AG10803 (cell line): ENCODE results near the gene CDH23.
A peak's percentile ranks its signal among the peaks of the same experiment; 100 is the strongest.

Experiments used
- DNase-seq: peaks from one replicate; pipeline ENCODE4 v3.0.0; 2010; ENCODE audit warnings: low read depth
- H3K4me3 ChIP-seq: 2 replicates; pipeline ENCODE4 v1.5.1; 2011; ENCODE audit warnings: mild to moderate bottlenecking, low read length, control low read depth
- CTCF ChIP-seq: conservative IDR thresholded peaks from 2 replicates; pipeline ENCODE4 v1.5.1; 2011; ENCODE audit warnings: mild to moderate bottlenecking, low read length, control low read depth, inconsistent platforms

CDH23 gene

DNA sequence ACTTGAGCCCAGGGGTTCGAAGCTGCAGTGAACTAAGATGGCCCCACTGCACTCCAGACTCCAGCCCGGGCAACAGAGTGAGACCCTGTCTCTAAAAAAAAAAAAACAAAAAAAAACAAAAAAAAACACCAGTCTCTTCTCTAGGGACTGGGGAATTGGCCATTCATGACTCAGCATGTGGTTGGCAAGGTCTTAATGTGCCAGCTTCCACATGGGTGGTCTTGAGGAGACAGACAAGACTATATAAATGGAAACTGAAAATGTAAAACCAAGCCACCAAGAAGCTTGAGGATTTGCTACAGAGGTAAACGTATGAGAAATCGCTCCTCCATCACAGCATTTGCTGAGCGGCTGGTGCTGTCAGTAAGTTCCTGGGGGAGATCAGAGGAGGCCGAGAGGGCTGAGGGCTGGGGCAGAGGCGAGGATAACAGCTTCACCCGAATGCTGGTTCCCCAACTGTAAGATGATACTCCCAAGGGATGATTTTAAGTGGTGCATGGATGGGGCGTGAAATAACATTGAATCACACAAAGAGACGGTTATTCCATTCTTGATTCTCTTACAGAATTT is 194.1 kb downstream of the CDH23 start:
- H3K4me3 ChIP-seq = no peak overlapping the region
- no peak for TF ChIP-seq CTCF
- DNase-seq = no peak

GRCh38 chr10:71594934-71595571 is 198.3 kb downstream of the CDH23 start:
- no peak for DNase-seq
- TF ChIP-seq CTCF = no peak
- no peak overlapping the region for H3K4me3 ChIP-seq

DNA sequence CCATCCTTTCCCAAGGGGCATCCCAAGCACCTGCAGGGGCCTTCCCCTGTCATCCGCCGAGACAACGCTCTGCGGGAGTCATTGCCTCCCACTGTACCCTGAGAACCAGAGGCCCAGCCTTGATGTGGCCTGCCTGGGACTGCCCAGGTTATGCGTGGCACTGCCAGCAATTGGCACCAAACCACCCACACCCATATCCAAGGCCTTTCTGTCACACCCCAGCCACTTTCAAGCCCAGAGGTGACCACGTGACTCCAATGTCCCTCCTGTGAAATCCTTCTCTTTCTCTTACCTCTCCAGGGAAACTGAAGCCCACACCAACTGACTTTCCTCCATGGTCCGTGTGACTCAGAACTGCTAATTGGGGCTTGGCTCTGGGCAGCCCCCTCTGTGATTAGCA is 198.9 kb downstream of the CDH23 start:
- H3K4me3 ChIP-seq = no peak overlapping the region
- TF ChIP-seq CTCF = no peak
- no peak for DNase-seq

DNA sequence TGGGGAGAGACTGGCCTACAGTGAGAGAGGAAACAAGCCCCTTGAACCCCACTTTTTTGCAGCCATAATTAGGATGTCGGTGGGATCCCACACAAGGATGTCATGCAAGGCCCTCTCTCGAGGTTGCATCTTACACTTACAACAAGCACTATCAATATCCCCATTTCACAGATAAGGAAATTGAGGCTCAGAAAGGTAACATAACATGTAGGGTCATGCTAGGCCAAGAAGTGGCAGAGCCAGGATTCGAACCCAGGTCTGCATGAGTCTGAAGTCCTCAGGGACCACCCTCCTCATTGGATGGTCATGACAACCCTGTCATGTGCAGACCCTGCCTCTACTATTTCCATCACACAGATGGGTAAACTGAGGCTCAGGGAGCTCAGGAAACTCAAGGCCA is 199.4 kb downstream of the CDH23 start:
- TF ChIP-seq CTCF = no peak
- DNase-seq = no peak
- H3K4me3 ChIP-seq = no peak overlapping the region

DNA sequence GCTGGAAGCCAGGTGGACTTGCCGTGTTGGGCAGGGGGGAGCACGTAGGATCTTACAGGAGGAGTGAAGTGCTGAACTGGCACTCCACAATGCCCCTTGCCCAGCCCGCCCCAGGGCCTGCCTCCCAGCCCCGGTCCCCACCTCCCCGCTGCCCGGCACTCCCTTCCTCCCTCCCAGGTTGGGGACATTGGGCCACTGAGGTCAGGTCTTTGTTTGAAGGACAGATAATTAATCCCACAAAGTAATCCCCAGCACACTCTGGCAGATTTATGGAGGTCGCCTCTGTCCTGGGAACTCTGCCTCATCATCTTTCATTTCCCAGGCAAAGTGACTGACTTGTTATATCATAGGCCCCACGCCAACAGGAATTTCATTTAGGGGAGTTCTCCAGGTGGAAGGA is 200.0 kb downstream of the CDH23 start:
- no peak for DNase-seq
- no peak overlapping the region for H3K4me3 ChIP-seq
- no peak for TF ChIP-seq CTCF

DNA sequence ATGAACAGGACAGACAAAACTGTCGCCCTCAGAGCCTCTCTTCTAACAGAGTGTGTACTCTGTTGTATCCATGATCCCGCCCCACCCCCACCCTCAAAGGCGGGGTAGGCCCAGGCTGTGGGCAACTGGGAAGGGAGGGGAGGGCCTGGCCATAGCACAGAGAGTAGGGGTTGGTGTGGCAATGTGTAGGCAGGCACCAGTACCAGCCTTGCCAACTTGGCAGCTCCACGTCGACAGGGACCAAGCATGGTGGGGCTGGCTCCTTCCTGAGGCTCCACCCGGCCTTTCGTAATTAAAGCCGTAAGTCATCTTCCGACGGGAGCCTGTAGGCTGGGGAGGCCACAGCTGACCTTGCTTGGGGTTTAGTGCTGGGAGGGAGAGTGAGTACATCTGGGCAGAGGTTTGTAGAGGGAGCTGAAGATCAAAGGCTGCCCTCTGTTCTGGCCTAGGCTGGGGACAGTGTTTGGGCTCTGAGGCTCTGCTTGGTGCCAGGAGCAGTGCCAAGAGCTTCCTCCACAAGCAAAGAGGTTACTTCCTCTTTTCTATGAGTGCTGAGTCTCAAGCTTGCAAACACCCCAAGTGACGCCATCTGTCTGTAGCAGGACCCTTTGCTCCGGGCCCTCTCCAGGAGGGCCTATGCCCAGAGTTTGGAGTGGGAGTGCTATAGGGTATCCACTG is 201.2 kb downstream of the CDH23 start:
- no peak overlapping the region for H3K4me3 ChIP-seq
- DNase-seq = peak; percentile 69
- no peak for TF ChIP-seq CTCF

DNA sequence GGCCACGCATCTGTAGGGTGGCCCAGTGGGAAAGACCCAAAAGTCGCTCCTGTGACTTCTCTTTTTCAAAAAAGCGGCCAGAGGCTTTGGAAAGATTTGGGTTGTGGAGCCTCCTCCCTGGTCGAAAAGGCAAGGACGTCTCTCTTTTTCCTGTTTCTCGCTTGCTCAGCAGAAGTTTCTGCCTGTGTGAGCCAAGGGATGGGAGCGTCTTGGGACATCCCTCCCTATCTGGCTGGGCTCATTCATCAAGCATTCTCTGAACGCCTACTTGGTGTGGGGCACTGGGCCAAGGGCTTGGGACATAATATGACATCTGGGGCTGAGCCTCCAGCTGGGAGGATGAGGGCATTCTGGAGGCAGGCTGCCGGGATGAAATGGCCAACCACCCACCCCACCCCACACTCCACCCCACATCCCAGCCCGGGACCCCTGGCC is 201.9 kb downstream of the CDH23 start:
- DNase-seq = peak; percentile 90
- TF ChIP-seq CTCF = no peak
- no peak overlapping the region for H3K4me3 ChIP-seq
